SHP77 (cell line): ENCODE data around the gene MIA3.
"Not testable (repeated sequence)": the region's sequence is repeated elsewhere in the genome, so short reads cannot be mapped to it uniquely, and the experiment has no call there.

Experiments
- DNase-seq, 2 experiments: peaks; one replicate each; lab custom pipeline; 2025; lab: John Stamatoyannopoulos, UW

MIA3 gene

DNA sequence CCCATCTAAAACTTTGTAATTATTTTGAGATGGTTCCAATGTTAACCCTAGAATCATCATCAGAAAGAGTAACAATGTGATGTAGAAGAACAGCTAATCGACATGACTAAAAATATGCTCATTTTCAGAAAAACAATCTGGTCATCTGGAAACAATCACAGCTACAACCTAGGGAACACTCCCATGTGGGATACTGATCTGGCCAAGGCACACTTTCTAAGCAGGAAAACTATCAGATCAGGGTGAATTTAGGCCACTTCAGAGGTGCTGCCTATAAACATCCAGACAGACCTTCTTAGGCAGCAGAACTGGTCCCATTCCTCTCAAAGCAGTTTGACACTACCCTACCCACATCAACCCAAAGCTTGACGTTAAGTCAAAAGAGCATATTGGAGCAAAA lies 51.2 kb downstream of the MIA3 start:
- not testable (repeated sequence) for DNase-seq

DNA sequence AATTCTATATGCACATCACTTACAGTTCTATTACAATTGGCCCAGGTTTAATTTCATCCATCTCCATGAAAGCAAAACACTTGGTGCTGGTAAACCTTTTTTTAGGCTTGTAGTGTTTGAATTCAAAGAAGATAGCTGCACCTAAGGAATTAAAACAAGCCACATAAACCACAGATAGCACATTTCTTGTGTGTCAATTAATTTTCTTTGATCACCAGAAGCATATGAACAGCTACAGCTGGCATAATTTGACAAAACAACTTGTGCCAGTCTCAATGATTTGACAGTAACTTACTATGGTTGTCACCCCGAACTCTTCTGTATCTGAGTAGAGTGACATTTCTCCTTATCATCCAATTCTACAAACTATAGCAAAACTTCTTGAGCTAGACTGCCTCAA lies 52.2 kb downstream of the MIA3 start:
- DNase-seq = no peak

DNA sequence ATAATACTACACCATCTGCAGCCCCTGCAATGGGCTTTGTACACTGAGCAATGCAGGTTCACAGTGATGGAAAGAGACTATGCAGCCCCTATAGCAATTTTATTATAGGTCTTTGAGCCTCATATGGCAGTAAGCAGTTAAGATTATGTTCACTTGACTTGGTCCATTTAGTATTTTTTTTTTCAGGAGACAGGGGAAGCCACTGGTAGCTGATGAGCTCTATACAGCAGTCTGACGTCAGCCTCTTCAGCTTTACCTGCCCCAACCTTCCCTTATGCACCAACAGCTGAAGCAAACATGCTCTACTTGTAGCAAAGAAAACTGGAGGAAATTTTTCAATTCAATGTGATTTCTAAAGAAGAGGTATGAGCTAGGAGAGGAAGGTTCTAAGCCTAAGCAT lies 62.2 kb downstream of the MIA3 start:
- DNase-seq = no peak

DNA sequence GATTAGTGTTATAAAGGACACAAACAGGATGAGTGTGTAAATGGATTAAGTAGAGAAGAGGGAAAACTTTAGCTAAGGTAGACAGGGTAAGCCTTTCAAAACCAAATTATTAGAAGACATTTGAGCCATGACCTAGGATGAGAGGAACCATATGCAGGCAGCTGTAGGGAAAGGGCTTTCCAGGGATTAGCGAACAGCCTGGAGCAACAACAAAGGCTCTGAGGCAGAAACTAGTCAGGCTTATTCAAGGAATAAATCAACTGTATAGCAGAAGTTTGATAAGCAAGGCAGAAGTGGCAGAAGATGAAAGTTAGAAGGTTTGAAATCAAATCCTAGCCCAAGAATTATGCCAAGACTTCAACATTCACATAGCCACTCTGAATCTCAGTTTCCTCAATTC lies 73.1 kb downstream of the MIA3 start:
- no peak for DNase-seq

DNA sequence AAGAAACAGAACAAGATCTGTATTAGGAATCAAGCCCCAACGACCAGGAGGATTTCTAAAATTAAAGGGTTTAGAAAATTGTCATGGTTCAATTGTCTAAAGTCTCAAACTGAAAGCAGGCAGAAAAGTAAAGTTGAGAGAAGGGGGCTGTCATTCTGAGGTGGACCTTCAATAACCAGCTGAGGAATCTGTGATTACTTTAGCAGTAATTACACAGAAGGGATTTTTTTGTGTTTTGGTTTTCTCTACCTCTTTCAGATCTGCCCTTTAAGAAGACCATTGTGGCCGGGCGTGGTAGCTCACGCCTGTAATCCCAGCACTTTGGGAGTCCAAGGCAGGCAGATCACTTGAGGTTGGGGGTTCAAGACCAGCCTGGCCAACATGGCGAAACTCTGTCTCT lies 77.0 kb downstream of the MIA3 start:
- DNase-seq = no peak

DNA sequence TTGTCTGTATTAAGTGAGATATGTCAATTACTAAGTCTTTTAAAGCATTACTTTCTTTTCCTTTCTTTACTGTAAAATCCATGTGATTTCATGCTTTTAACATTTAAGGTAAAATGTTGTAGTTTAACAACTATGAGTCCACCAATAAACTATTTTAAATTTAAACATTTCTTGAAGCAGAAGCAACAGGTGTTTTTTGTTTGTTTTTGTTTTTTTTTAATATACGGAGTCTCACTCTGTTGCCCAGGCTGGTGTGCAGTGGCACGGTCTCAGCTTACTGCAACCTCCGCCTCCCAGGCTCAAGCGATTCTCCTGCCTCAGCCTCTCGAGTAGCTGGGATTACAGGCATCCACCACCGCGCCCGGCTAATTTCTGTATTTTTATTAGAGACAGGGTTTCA lies 78.8 kb downstream of the MIA3 start:
- DNase-seq = no peak

DNA sequence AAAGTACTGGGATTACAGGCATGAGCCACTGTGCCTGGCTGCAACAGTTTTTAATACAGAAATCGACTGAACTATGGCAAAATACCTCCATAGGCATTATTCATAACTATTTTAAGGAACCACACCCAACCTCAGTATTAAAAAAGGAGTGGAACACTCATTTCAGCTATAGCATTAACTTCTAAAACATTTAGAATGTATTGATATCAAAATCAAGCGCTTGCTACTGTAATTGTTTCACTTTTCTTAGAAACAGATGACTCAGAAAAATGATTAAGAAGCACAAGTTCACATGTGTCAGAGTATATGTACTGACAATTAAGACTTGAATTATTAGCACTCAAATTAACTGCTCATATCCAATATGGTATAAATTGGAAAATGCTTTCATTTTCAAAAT lies 79.3 kb downstream of the MIA3 start:
- no peak for DNase-seq

DNA sequence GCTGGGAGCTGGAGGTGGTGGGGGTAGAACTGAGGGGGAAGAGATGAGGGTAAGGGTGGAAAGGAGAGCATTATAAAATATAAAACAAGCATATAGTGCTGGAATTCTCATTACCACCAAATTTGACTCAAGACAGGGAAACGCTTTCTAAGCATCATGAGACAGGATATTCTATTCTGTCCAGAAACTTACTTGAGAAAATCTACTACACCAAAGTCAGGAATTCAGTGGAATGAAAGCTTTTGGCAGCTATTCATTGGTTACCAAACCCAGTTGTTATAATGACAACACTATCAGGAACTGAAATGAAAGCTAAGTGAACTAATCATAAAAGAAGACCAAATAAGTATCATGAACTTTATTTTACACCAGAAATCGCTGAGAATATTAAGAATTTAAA lies 79.9 kb downstream of the MIA3 start:
- DNase-seq = no peak

DNA sequence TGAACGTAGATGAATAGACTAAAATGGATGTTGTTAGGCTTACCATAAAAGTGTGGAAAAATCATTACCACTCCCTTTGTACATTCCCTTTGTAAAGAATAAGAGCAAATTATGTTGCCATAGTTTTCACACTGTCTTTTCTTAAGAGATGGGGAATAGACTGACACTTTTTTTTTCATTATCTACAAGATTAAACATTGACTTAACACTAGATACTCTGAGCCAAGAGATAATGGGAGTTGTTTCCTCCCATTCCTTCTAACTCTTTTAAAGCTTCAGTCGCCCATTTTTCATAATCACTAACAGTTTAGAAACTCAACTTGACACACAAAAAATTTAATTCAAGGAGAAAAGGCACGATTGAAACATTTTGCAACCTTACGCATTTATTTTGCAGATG lies 84.3 kb downstream of the MIA3 start:
- no peak for DNase-seq

DNA sequence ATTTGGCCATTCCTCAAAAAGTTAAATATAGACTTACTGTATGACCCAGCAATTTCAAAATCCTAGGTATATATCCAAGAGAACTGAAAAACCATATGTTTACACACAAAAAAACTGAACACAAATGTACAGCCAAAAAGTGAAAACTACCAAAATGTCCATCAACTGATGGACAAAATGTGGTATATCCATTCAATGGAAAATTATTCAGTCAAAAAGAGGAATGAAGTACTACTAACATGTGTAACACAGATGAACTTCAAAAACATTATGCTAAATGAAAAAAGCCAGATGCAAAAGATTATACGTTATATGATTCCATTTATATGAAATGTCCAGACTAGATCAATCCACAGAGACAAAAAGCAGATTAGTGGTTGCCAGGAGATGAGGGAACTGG lies 86.4 kb downstream of the MIA3 start:
- no peak for DNase-seq

DNA sequence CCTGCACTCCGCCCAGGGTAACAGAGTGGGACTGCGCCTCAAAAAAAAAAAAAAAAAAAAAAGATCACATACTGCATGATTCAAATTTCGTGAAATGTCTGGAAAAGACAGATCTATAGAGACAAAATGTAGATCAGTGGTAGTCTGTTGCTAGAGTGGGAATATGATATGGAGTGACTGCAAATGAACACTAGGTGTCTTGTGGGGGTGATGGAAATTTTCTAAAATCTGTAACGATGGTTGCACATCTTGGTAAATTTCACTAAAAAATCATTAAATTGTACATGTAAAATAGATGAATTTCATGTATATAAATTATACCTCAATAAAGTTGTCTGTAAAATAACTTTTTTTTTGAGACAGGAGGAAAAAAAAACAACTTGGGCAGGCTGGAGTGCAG lies 88.9 kb downstream of the MIA3 start:
- DNase-seq = no peak

DNA sequence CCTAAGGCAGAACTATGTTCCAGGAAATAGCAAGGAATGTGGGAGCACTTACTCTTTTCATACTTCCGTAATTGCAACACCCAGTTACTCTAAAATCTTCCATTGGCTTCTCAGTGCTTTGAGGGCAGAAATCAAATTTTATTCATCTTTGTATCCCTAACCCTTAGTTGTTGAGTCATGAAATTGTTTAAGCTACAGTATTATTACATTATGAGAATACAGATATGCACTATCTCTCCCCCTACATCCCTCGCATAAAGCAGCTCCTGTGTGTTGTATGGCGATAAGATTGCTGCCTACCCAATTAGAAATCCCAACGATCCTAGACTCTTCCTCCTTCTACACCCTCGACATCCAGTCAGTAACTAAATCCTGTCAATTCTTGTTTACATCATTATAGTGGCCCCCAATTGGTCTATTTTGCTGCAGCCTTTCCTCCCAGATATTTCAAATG lies 91.8 kb downstream of the MIA3 start:
- no peak for DNase-seq

DNA sequence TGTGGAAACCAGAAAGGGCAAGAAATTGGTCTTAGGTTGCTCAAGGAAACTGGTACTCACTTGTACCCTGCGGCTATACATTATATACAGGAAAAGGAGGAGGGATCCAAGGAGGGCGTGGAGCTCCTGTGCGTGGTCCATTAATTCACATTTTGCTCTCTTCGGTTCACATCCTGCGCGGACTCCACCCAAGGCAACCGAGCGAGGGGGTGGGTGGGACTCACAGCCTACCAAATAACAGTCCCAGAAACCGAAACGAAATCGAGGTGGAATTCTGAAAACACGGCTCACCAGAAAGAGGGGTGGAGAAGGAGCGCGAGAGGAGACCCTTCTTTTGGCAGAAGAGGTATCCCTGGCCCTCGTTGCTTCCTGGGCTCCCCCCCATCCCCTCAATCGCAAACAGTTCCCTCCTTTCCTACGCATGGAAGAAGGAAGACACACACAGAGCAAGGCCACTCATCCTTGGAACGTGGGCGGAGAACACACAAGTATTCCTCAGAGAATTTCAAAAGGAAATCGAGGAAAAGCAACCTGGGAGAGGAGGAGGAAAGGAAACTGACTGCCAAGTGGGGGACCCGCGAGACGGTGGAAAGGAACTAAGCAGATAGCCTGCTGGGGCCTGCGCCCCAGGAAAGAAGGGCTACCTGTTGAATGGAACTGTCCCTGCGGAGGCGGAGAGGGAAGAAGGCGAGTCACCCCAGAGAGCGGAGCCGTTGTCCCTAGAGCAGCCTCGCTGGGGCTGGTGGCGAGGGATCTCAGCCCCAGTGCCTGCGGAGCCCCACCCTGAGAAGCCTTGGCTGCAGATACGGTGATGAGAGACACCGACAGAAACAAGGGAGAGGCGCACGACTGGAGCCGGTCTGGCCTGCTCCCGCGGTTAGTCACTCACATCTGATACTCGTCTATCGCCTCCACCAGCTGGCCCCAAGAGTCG lies 93.7 kb downstream of the MIA3 start:
- DNase-seq = peak; percentile 4 to 32

DNA sequence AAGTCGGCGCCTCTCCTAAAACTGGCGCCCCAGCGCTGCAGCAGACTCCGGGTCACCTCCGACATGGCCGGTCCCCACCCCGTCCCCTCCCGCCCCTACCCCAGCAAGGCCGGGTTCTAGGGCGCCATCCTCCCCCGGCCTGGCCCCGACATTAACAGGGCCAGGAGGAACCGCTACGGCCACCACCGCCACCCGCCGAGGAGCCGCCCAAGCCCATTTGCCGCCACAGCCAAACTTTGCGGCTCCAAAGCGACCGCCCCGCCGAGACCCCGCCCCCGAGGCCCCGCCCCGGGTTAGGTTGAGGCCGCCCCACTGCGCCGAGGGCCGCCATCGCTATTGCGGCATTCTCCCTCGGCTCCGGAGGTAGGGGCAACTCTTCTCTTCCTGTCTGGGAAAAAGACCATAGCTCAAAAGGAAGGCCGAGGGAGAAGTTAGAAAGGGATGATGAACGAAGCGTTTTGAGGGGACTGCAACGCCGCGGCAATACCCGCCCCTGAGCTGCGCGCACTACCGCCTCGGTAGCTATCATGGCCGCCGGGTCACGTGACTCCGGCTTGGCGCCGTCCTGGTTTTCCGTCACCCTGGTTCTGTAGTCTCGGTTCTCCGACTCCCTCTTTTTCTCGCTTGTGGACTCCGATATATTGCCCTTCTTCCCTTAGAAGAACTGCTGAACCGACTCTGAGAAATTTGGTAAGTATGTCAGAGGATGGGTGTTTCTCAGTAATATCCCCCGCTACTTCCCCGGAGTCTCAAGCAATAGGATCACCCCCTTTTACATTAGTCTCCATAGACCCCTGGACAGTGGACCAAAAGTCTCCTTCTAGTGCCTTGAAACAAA lies 94.6 kb downstream of the MIA3 start, which contains the start of the genes AIDA and BROX:
TSS of gene AIDA (minus strand) at position 239 of the 838 bp plus-strand sequence. CDS start at position 65, 174 bp downstream.
TSS of gene BROX (plus strand) at position 312 of the 838 bp plus-strand sequence. CDS start 3,136 bp downstream, outside the sequence.
- peak; percentile 71 to 76 for DNase-seq

DNA sequence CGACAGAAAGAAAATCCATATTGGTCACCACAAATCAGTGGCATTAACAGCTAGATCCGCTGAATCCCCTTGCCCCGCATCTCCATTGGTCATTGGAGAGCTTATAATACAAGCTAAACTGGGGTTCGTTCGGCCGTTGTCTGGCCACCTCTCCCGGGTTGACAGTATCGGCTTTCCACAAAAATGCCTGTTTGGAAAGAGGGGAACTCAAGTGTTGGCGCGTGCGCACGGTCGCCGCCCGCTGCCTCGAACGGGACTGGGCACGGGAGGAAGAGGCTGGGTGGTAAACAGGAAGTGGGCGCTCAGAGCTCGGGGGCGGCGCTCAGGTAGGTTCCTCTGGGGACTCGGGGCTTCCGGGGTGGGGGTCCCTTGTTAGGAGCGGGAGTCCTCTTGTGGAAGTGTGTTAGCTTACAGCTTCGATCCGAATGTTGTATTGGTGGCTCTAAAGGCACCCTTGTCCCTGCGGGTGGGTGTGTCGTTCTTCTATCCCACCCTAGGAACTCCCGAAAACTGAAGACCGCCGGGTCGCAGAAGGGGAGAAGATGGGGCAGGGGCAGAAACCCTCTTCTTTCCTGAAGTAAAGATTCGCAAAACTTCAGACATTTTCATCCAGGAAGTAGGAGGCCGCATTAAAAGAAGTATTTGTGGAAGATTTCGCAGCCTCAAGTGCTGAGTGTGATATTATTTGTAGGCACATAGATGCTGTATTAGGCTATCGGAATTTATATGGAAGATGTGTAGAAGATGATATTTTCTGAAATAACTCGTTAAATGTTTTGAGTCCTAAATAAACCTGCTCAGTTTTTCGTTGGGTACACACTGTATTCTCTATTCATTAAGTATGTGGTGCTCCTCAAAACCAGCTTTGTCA lies 95.4 kb downstream of the MIA3 start:
- peak; percentile 94 for DNase-seq

DNA sequence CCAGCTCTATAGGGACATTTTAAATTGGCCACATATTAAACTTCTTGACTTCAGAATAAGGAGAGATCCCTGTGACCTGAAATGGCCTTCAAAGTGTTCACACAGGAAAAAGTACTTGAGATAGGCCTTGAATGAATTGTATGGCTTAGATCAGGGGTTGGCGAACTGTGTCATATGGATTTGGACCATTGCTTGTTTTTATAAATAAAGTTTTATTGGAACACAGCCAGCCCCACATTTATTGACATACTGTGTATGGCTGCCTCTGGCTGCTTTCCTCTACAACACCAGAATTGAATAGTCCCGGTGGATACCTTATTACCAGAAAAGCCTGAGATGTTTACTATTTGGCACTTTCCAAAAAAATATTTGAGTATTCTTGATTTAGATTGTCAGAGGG lies 98.5 kb downstream of the MIA3 start:
- no peak for DNase-seq
